ENCODE data around the gene EEF1A2.
A peak's percentile ranks its signal among the peaks of the same experiment; 100 is the strongest.

EEF1A2 gene

DNA sequence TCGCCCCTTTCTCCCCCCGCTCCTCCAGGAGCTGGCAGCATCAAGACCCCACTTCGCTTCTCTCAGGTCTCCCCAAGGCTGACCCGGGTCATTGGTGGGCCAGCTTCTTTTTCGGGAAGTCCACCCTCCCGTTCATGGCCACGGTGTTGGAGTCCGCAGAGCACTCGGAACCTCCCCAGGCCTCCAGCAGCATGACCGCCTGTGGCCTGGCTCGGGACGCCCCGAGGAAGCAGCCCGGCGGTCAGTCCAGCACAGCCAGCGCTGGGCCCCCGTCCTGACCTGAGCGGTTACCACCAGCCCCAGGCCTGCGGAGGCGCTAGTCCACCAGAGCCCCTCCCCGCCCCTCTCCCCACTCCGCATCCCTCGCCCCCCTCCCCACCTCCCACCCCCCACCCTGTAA lies 22.7 kb upstream of the EEF1A2 start:
- TF ChIP-seq, protein P1, sequence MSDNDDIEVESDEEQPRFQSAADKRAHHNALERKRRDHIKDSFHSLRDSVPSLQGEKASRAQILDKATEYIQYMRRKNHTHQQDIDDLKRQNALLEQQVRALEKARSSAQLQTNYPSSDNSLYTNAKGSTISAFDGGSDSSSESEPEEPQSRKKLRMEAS (IDR thresholded peaks at IDR 0.05): no peak
- TF ChIP-seq CEBPB (IDR thresholded peaks at IDR 0.05): no peak
- TF ChIP-seq TCF12 (IDR thresholded peaks at IDR 0.05; ENCODE audit: low read depth): no peak
- TF ChIP-seq, protein P2, sequence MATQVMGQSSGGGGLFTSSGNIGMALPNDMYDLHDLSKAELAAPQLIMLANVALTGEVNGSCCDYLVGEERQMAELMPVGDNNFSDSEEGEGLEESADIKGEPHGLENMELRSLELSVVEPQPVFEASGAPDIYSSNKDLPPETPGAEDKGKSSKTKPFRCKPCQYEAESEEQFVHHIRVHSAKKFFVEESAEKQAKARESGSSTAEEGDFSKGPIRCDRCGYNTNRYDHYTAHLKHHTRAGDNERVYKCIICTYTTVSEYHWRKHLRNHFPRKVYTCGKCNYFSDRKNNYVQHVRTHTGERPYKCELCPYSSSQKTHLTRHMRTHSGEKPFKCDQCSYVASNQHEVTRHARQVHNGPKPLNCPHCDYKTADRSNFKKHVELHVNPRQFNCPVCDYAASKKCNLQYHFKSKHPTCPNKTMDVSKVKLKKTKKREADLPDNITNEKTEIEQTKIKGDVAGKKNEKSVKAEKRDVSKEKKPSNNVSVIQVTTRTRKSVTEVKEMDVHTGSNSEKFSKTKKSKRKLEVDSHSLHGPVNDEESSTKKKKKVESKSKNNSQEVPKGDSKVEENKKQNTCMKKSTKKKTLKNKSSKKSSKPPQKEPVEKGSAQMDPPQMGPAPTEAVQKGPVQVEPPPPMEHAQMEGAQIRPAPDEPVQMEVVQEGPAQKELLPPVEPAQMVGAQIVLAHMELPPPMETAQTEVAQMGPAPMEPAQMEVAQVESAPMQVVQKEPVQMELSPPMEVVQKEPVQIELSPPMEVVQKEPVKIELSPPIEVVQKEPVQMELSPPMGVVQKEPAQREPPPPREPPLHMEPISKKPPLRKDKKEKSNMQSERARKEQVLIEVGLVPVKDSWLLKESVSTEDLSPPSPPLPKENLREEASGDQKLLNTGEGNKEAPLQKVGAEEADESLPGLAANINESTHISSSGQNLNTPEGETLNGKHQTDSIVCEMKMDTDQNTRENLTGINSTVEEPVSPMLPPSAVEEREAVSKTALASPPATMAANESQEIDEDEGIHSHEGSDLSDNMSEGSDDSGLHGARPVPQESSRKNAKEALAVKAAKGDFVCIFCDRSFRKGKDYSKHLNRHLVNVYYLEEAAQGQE (IDR thresholded peaks at IDR 0.05; ENCODE audit: low read depth): no peak
- no peak for TF ChIP-seq TEAD4 (IDR thresholded peaks at IDR 0.05)
- TF ChIP-seq NFIC (IDR thresholded peaks at IDR 0.05): no peak

DNA sequence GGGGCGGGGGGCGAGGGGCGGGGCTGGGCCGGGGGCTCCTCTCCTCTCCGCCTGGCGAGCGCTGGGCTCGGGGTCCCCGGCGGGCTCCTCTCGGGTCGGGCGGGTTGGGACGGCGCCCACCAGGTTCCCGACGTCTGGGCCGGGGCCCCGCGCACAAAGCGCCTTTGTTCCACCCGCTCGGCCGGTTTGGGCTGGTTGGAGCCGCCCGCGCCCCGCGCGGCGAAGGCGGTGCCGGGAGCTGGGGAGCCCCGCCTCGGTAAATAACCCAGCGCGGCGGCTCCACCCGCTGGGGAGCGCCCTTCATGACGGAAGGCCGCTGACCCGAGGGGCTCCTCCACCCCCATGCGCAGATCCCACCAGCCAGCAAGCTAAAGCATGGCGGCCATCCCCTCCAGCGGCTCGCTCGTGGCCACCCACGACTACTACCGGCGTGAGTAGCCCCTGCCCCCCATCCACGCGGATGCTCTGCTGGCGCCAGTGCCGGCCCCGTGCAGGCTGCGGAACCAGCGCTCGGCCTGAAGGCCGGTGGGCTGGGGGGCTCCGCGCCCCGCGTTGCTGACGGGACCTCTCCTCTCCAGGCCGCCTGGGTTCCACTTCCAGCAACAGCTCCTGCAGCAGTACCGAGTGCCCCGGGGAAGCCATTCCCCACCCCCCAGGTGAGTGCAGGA lies 22.2 kb upstream of the EEF1A2 start:
- no peak for TF ChIP-seq TEAD4 (IDR thresholded peaks at IDR 0.05)
- no peak for TF ChIP-seq EP300 (IDR thresholded peaks at IDR 0.05; ENCODE audit: borderline replicate concordance)
- TF ChIP-seq RAD21 (IDR thresholded peaks at IDR 0.05; ENCODE audit: low read depth): no peak
- peak; percentile 66 for TF ChIP-seq ZBTB7A (IDR thresholded peaks at IDR 0.05; ENCODE audit: low read depth)

DNA sequence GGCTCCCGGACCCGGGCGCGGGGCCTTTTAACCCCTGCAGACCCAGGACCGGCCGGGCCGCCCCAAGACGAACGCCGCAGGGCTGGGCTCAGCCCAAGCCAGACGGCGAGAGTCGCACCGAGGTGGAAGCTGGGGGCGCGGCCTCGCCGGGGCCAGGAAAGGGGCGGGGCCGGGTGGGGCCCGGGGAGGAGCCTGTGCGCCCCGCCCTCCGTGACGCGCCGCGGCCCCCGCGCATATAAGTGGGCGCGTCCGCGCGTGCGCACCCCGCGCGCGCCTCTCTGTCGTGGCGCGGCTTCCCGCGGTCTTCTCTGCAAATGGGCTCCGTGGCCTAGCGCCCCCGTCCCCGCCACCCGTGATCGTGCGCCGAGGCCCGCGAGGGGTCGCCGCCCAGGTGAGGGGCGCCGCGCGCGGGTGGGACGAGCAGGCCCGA lies 21.6 kb upstream of the EEF1A2 start, which contains the start of gene PPDPF:
Gene PPDPF, plus strand, starts transcription at position 262 of the 430 bp plus-strand sequence. CDS start 544 bp downstream, outside the sequence.
- peak; percentile 65; the same call in 1 of the 2 replicates for TF ChIP-seq TAF1 (IDR thresholded peaks at IDR 0.05; ENCODE audit: low read depth)
- TF ChIP-seq, protein P2 (IDR thresholded peaks at IDR 0.05; ENCODE audit: low read depth): no peak

DNA sequence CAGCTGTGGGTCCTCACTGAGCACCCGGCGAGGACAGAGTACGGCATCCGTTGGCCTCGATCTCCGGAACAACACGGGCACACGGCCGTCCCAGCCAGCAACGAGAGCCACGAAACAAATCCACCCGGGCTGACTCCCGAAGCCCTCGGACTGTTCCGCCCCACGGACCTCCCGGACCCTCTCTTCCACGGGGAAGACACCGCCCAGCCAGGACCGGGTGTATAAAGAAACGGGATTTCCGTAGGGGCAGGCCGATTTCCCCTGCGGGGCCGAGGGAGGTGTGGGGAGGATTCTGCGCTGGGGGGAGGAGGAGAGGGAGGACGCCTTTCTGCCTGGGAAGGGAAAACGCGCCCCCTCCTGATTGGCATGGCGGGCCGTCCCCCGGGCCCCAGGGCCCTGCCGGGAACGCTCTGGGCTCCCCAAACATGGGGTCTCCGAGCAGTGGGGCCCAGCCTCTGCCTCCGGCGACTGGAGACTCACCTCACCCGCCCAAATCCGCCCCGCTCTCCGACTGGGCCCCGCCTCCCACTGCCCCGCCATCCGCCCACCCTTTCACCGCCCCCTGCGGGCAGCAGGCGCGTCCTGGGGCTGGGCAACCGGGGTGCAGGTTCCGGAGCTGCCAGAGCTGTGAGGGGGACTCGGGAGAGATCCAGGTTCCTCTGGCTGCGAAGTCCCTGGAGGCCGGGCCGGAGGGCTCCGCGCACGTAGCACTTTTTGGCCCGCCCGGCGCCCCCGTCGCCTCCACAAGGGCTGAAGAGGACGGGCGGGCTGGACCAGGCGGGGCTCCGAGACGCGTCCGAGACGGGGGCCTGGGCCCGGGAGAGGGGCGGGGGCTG lies 21.0 kb upstream of the EEF1A2 start:
- 0 out of 2 replicates have a peak, but pooled peaks have one; percentile 16 for TF ChIP-seq TCF12 (IDR thresholded peaks at IDR 0.05; ENCODE audit: low read depth)
- TF ChIP-seq, protein P3, sequence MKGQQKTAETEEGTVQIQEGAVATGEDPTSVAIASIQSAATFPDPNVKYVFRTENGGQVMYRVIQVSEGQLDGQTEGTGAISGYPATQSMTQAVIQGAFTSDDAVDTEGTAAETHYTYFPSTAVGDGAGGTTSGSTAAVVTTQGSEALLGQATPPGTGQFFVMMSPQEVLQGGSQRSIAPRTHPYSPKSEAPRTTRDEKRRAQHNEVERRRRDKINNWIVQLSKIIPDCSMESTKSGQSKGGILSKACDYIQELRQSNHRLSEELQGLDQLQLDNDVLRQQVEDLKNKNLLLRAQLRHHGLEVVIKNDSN (IDR thresholded peaks at IDR 0.05): no peak
- no peak for TF ChIP-seq RAD21 (IDR thresholded peaks at IDR 0.05; ENCODE audit: low read depth)
- peak; percentile 72 for TF ChIP-seq EGR1 (IDR thresholded peaks at IDR 0.05)
- no peak for TF ChIP-seq EP300 (IDR thresholded peaks at IDR 0.05; ENCODE audit: borderline replicate concordance)
- peak; percentile 59 for TF ChIP-seq ZBTB7A (IDR thresholded peaks at IDR 0.05; ENCODE audit: low read depth)

DNA sequence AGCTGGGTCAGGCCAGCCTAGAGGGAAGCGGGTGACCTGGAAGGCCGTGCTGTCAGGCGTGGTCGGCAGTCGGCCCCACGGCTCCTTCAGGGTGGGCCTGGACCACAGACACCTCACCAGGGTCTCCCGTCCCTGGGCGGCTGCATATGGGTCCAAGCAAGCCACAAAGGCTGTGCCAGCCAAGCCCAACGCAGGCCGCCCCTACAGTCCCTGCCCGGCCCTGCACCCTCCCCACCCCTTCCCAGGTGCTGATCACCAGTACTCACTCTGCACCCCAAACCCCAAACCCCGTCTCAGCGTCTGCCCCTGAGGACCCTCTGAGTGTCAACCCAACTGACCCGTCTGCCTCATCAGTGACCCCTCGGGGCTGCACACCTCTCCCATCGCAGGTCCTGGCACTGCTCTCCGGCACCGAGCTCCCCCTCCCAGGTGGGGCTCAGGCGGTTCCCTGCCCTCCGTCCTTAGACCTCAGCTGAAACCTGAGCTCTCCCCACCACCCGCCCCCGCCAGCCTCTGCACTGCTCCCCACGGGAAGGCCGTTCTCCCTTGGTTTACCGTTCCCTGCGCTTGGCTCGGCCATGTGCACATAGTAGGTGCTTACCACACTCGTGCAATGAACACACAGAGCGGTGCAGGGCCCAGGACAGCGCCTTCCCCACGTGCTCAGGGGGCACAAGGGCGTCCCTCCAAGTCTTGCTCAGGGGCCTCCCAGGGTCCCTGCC lies 20.2 kb upstream of the EEF1A2 start:
- TF ChIP-seq EGR1 (IDR thresholded peaks at IDR 0.05): no peak
- TF ChIP-seq, protein P3 (IDR thresholded peaks at IDR 0.05): no peak
- TF ChIP-seq, protein P2 (IDR thresholded peaks at IDR 0.05; ENCODE audit: low read depth): no peak
- no peak for TF ChIP-seq YY1 (IDR thresholded peaks at IDR 0.05; ENCODE audit: low read depth)
- no peak for TF ChIP-seq FOXM1 (IDR thresholded peaks at IDR 0.05; ENCODE audit: borderline replicate concordance, low read depth)
- no peak for TF ChIP-seq TEAD4 (IDR thresholded peaks at IDR 0.05)
